T-helper 2 cell treated with Interferon-gamma antibody and Interleukin-4, amounts not matched to agents 5 μg/mL and 100 μg/mL, for 36 hours (primary cell): Measurements from ENCODE around the gene NECAB3.
A peak's percentile ranks its signal among the peaks of the same experiment; 100 is the strongest.

Source experiments
- DNase-seq: peaks from one replicate; pipeline ENCODE4 v3.0.0; 2021; ENCODE audit warnings: low spot score
- H3K27ac Mint-ChIP-seq: one replicate; pipeline ENCODE4 v1.8.0; 2021; ENCODE audit warnings: mild to moderate bottlenecking, mixed read lengths
- H3K27me3 Mint-ChIP-seq: one replicate; pipeline ENCODE4 v1.8.0; 2021; ENCODE audit warnings: low read depth, mixed read lengths
- H3K36me3 Mint-ChIP-seq: one replicate; pipeline ENCODE4 v1.8.0; 2021; ENCODE audit warnings: low read depth, mixed read lengths
- H3K4me1 Mint-ChIP-seq: one replicate; pipeline ENCODE4 v1.8.0; 2021; ENCODE audit warnings: low read depth, mixed read lengths
- H3K4me3 Mint-ChIP-seq: one replicate; pipeline ENCODE4 v1.8.0; 2022; ENCODE audit warnings: mild to moderate bottlenecking, moderate library complexity, mixed read lengths
- H3K9me3 Mint-ChIP-seq: one replicate; pipeline ENCODE4 v1.8.0; 2021; ENCODE audit warnings: mixed read lengths

NECAB3 gene

DNA sequence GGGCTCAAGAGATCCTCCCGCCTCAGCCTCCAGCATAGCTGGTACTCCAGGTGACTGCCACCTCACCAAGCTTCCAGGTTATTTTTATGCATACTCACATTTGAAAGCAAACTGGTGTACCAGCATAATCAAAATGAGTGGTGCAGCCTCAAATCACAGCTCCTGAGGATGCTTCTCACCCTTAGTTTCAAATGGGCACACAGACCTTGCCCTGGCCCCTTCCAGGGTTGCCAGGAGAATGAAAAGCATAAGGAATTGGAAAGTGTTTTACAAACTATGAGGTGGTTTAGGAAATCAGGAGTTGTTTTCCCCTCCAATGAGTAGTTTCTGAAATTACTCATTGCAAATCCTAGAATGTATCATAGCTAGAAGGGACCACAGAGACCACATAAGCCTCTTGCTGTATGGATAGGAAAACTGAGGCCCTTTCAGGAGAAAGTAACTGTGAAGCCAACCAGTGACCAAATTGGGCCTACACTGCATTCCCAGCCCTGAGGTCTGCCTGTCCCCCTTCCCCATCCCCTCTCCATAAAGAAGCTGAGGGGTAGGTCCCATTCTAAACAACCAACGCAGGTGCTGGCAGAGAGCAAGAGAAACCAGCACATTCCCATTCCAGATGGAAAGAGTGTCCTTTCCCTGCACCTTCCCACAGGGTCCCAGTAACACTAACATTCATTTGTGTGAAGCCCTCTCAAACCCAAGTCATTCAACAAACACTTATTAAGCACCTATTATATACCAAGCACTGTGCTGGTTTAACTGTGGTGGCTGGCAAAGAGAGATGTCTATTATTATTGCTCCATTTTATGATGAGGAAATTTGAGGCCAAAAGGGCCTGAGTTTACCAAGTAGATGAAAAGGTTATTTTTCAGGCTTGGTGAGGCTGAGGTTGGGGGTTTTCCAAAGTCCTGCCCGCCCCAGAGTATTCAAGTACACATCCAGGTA lies 14.0 kb upstream of the NECAB3 start:
- Mint-ChIP-seq H3K27me3 (no peaks in the 10 kb centered on the region), H3K4me3 (peak overlapping the region; percentile 34), H3K36me3 (peaks cover 11% of the 10 kb centered on the region), H3K4me1 (peaks cover 48% of the 10 kb centered on the region), H3K27ac (peak overlapping the region; percentile 76), H3K9me3 (no peaks in the 10 kb centered on the region)
- no peak for DNase-seq

- Mint-ChIP-seq H3K4me3 (no peak overlapping the region), H3K27ac (no peak overlapping the region), H3K27me3 (no peaks in the 10 kb centered on the region), H3K36me3 (peaks cover 17% of the 10 kb centered on the region), H3K4me1 (peaks cover 55% of the 10 kb centered on the region), H3K9me3 (no peaks in the 10 kb centered on the region)
- DNase-seq: no peak
These were observed 13.2 kb upstream of the NECAB3 start for GRCh38 chr20:33687370-33687915.

GRCh38 chr20:33686984-33687366 lies 12.7 kb upstream of the NECAB3 start:
- DNase-seq: no peak
- Mint-ChIP-seq H3K9me3 (no peaks in the 10 kb centered on the region), H3K4me3 (peak overlapping the region; percentile 77), H3K27me3 (no peaks in the 10 kb centered on the region), H3K27ac (peak overlapping the region; percentile 75), H3K4me1 (peaks cover 60% of the 10 kb centered on the region), H3K36me3 (peaks cover 18% of the 10 kb centered on the region)

- H3K4me1 Mint-ChIP-seq: peaks cover 65% of the 10 kb centered on the region
These were observed 12.1 kb upstream of the NECAB3 start, which contains the start of gene E2F1 for GRCh38 chr20:33686100-33686983. Gene E2F1 (minus strand): TSS chr20:33686385. CDS start chr20:33686264, 121 bp downstream.

GRCh38 chr20:33685328-33686099 lies 11.3 kb upstream of the NECAB3 start:
- DNase-seq: peak; percentile 69
- Mint-ChIP-seq H3K27me3 (no peaks in the 10 kb centered on the region), H3K36me3 (peaks cover 27% of the 10 kb centered on the region), H3K4me1 (peaks cover 71% of the 10 kb centered on the region), H3K27ac (peak overlapping the region; percentile 92), H3K4me3 (peak overlapping the region; percentile 95), H3K9me3 (no peaks in the 10 kb centered on the region)

More at GRCh38 chr20:33686100-33686983, 12.1 kb upstream of the NECAB3 start, which contains the start of gene E2F1:
- H3K9me3 Mint-ChIP-seq: no peaks in the 10 kb centered on the region
- H3K36me3 Mint-ChIP-seq: peaks cover 22% of the 10 kb centered on the region
- H3K27ac Mint-ChIP-seq: peak within 1 kb of the TSS; percentile 92
- peak within 1 kb of the TSS; percentile 95 for H3K4me3 Mint-ChIP-seq
- no peaks in the 10 kb centered on the region for H3K27me3 Mint-ChIP-seq
- peak; percentile 98 for DNase-seq

DNA sequence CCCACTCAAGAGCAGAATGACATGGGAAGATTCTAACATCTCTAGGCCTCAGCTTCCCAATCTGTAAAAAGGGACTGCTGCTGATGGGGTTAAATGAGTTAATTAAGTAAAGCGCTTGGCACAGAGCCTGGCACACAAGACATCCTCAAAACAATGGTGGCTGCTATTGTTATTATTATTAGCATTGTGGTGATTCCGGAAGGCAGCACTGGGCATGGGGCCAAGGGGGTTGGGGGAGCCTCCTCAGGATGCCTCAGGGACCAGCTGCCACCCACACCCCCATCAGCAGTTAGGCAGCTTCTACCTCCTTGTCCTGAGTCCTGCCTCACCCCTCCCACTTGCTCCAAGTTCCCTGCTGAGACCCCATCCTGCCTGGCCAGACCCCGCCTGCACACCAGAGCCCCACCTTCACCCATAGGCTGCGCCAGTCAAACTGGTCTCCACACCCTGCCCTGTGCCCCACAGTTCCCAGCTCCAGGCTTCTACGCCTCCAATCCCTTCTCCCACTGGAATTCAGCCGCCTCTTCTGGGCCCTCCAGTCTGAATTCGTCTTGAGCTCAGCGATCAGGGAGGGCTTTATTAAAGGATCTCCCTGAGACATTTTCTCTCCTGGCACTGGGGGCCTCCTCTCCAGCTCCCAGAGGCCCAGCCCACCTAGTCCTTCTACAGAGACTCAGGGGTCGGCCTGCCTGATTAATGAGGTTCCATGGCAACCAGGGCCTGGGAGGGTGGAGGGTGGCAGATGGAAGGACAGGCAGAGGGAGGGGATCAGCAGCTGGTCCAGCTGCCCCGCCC lies 10.5 kb upstream of the NECAB3 start:
- peak overlapping the region; percentile 95 for H3K4me3 Mint-ChIP-seq
- no peaks in the 10 kb centered on the region for H3K27me3 Mint-ChIP-seq
- H3K36me3 Mint-ChIP-seq: peaks cover 28% of the 10 kb centered on the region
- peaks cover 68% of the 10 kb centered on the region for H3K4me1 Mint-ChIP-seq
- peak overlapping the region; percentile 72 for H3K27ac Mint-ChIP-seq
- no peaks in the 10 kb centered on the region for H3K9me3 Mint-ChIP-seq
- DNase-seq: no peak

DNA sequence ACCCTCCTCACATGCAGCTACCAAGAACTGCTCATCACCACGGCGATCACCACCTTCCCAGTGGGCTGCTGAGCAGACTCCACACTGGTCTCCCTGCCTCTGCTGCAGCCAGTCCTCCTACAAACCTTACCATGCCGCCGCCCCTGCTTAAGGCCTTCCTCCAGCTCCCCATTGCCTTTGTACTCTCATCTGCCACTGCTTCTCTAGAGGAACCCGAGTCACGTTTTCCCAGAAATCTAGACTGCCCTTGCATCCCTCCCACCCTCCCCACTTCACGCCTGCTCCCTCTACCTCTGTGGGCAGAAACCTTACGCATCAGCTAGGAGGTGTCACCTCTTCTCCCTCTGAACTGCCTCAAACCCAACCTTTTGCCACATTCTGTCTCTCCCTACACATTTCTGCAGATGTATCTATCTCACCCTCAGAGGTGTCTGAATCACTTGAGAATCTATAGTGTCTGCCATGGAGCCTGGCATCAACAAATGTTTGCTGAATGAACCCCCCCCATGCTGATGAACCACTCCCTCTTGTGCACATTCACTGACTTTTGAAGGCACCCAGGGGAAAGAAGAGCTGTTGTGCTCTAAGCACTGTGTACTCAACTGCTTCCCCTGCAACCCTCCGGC lies 7.6 kb upstream of the NECAB3 start:
- Mint-ChIP-seq H3K36me3 (peaks cover 46% of the 10 kb centered on the region), H3K9me3 (no peaks in the 10 kb centered on the region), H3K4me3 (peak overlapping the region; percentile 50), H3K27me3 (no peaks in the 10 kb centered on the region), H3K4me1 (peaks cover 61% of the 10 kb centered on the region), H3K27ac (peak overlapping the region; percentile 83)
- DNase-seq: no peak

DNA sequence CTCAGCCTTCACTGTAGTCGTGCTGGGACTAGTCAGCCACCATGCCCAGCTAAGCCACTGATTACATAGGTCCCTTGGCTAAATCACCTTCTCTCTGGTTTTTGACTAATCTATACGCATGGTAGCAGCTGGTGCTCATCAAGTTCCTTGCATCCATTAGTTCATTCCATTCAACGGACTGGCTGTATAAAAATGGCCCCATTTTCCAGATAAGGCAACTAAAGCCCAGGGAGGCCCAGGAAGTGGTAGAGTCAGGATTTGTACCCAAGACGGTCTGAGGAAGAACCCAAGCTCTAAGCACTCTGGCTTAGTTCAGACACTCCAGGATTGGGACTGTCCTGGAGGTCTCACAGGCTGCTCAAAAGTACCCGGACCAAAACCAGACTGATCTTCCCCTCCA lies 7.1 kb upstream of the NECAB3 start:
- Mint-ChIP-seq H3K4me1 (peaks cover 58% of the 10 kb centered on the region), H3K36me3 (peaks cover 49% of the 10 kb centered on the region), H3K4me3 (peak overlapping the region; percentile 59), H3K27ac (peak overlapping the region; percentile 83), H3K27me3 (no peaks in the 10 kb centered on the region), H3K9me3 (no peaks in the 10 kb centered on the region)
- DNase-seq: no peak

DNA sequence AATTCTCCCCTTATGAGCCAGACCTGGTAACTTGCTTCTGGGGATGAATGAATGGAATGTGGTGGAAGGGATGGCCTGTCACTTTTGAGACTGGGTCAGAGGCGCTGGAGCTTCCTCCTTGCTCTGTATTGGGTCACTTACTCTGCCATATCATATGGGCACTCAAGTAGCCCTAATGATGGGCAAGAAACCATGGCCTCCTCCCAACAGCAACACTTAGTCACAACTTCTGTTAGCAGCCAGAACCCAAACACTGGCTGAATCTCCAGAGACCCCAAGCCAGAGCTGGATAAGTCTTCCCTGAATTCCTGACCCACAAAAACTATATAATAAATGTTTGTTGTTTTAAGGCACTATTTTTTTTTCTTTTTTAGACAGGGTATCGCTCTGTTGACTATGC lies 6.5 kb upstream of the NECAB3 start:
- DNase-seq: no peak
- peaks cover 50% of the 10 kb centered on the region for H3K36me3 Mint-ChIP-seq
- no peaks in the 10 kb centered on the region for H3K27me3 Mint-ChIP-seq
- H3K9me3 Mint-ChIP-seq: no peaks in the 10 kb centered on the region
- H3K4me1 Mint-ChIP-seq: peaks cover 58% of the 10 kb centered on the region
- H3K27ac Mint-ChIP-seq: peak overlapping the region; percentile 83
- H3K4me3 Mint-ChIP-seq: peak overlapping the region; percentile 59

DNA sequence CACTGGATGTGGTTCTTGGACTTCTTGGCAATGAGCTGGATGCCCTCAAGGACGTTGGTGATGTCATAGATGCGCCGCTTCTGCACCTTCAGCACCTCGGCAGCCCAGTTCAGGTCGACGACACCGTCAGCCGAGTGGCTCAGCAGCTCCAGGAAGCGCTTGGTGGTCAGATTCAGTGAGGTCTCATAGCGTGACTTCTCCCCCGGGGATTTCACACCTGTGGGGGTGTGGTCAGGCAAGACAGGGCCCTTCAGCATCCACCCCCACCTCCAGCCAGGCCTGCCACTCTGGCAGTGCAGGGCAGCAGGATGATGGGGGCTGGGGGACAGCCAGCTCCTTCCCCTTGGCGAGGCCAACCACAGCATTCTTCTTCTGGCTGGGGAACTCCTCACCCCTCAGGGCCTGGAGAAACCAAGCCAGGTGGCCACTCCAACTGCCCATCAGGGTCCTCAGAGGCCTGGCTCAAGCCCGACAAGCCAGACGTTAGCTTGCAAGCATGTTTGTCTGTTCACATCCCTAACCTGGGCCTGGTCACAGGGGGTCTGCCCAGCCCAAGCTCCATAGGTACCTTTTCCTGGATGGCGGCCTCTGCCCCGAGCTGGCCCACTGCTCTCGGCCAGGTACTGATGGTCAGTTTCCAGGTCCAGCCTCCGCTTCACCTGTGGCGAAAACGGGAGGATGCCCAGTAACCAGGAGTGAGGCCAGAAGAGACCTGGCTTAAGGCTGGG lies 5.7 kb upstream of the NECAB3 start:
- Mint-ChIP-seq H3K27ac (peak overlapping the region; percentile 90), H3K36me3 (peaks cover 50% of the 10 kb centered on the region), H3K9me3 (no peaks in the 10 kb centered on the region), H3K4me1 (peaks cover 57% of the 10 kb centered on the region), H3K4me3 (peak overlapping the region; percentile 81), H3K27me3 (no peaks in the 10 kb centered on the region)
- no peak for DNase-seq

DNA sequence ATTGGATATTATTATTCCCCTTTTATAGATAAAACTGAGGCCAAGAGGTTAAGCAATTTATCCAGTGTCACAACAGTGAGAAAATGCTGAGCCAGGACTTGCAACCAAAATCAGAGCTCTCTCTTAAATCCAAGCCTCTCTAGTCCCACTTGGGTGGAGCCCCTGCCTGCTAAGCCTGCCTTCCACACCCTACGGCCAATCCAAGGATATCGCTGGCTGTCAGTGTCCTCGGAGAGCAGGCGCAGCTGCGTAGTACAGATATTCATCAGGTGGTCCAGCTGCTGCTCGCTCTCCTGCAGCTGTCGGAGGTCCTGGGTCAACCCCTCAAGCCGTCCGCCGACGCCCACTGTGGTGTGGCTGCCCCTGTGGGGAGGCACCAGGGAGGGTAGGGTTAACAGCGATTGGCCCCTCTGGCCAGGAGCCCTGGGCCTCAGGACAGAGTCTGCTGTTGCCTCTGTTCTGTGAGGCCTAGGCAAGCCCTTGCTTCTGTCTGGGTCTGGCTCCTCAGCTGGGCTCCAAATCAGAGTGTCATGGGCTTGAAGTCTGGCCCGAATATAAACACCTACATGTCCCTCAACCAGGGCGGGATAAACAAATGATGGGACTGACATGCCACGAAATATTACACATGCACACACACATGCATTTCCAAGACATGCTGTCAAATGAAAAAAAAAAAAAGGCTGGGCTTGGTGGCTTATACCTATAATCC lies 3.9 kb upstream of the NECAB3 start:
- DNase-seq: no peak
- Mint-ChIP-seq H3K4me3 (peak overlapping the region; percentile 81), H3K9me3 (no peaks in the 10 kb centered on the region), H3K27me3 (no peaks in the 10 kb centered on the region), H3K27ac (peak overlapping the region; percentile 90), H3K4me1 (peaks cover 55% of the 10 kb centered on the region), H3K36me3 (peaks cover 45% of the 10 kb centered on the region)
